SU-DHL-6 (cell line): Measurements from ENCODE around the gene CPLX3.

Experiments used
- CTCF ChIP-seq: fragments of 200-600 bp; sonication (generic); IDR thresholded peaks from one replicate; pipeline ENCODE4 v1.5.1; 2017; ENCODE audit warnings: antibody characterized with exemption, mild to moderate bottlenecking, low read length, moderate library complexity; ENCODE audit not compliant: insufficient read depth, poor library complexity, severe bottlenecking
- EZH2phosphoT487 ChIP-seq: fragments of 200-600 bp; sonication (generic), shearing (Covaris generic); conservative IDR thresholded peaks from 2 replicates; pipeline ENCODE4 v1.6.1; 2018; ENCODE audit warnings: mild to moderate bottlenecking, antibody characterized with exemption, low read length, moderate library complexity, mixed read lengths

GRCh38 chr15:74863239-74864056 lies 37.0 kb downstream of the CPLX3 start:
- TF ChIP-seq CTCF (no peak), EZH2phosphoT487 (no peak)
